Omental fat pad (tissue), 4 donors: ENCODE results near the gene UPK3A. TPM values are rescaled to one million over a fixed set of nuclear protein-coding genes. Genes with fewer than 3 reads are reported as not detected.
"Not testable (repeated sequence)": the region's sequence is repeated elsewhere in the genome, so short reads cannot be mapped to it uniquely, and the experiment has no call there.

Experiments
- ATAC-seq: fragments of 150-250 bp; one replicate; pipeline ENCODE4 v1.9.1; 2016; ENCODE audit warnings: mild to moderate bottlenecking, moderate library complexity; ENCODE audit not compliant: low FRiP score
- DNase-seq: peaks from one replicate; pipeline ENCODE4 v3.0.0-alpha.2; 2019; ENCODE audit warnings: low spot score
- CTCF ChIP-seq, 3 donors: fragments of 450-650 bp; IDR thresholded peaks; one replicate each; pipeline ENCODE4 v1.5.1; 2016 to 2017; ENCODE audit warnings: antibody characterized with exemption in 3 of 3, mild to moderate bottlenecking in 3 of 3, moderate library complexity in 2 of 3
- total RNA-seq, 4 donors: library from RNA; depleted of rRNA; stranded (reverse); fragments of >200 nt; gene quantifications; one replicate each; pipeline ENCODE4 v1.1.0, GENCODE V29; 2016

The UPK3A gene
- total RNA-seq, 4 donors from 2014 or later: not detected

GRCh38 chr22:45268958-45269844, 15.5 kb upstream of the UPK3A start:
- DNase-seq (peak; percentile 80), ATAC-seq (peak; percentile 79)
- peak in 2 of 3 donors; percentile 77 to 88 for TF ChIP-seq CTCF (IDR thresholded peaks at IDR 0.05)

GRCh38 chr22:45270095-45271020, 14.4 kb upstream of the UPK3A start:
- DNase-seq: no peak
- ATAC-seq: no peak
- no peak for TF ChIP-seq CTCF (IDR thresholded peaks at IDR 0.05)

- no peak for ATAC-seq
- no peak for DNase-seq
- TF ChIP-seq CTCF (IDR thresholded peaks at IDR 0.05): no peak
Measured at GRCh38 chr22:45271667-45272201, 13.0 kb upstream of the UPK3A start.

- DNase-seq (no peak), ATAC-seq (no peak)
- no peak for TF ChIP-seq CTCF (IDR thresholded peaks at IDR 0.05)
Measured at GRCh38 chr22:45272498-45272897, 12.3 kb upstream of the UPK3A start.

- ATAC-seq: no peak
- TF ChIP-seq CTCF (IDR thresholded peaks at IDR 0.05): no peak
Measured at GRCh38 chr22:45273452-45274075, 11.2 kb upstream of the UPK3A start.

GRCh38 chr22:45276507-45277105, 8.1 kb upstream of the UPK3A start:
- TF ChIP-seq CTCF (IDR thresholded peaks at IDR 0.05): no peak
- no peak for DNase-seq
- no peak for ATAC-seq

More at GRCh38 chr22:45273452-45274075, 11.2 kb upstream of the UPK3A start:
- DNase-seq: no peak

GRCh38 chr22:45277720-45278119, 7.0 kb upstream of the UPK3A start:
- ATAC-seq, DNase-seq: not testable (repeated sequence)
